SJCRH30 (cell line): Measurements from ENCODE around the gene CCDC70. TPM values are rescaled to one million over a fixed set of nuclear protein-coding genes. Genes with fewer than 3 reads are reported as not detected.
A peak's percentile ranks its signal among the peaks of the same experiment; 100 is the strongest.

Source experiments
- DNase-seq, 2 experiments: peaks; one replicate each; pipeline ENCODE4 v3.0.0-alpha.2; 2015 to 2020
- H3K27ac ChIP-seq: fragments of 250-450 bp; sonication (Bioruptor Pico); 2 replicates; pipeline ENCODE4 v1.5.1; 2020; ENCODE audit warnings: mild to moderate bottlenecking, moderate library complexity
- H3K27me3 ChIP-seq: fragments of 250-450 bp; sonication (Bioruptor Pico); 2 replicates; pipeline ENCODE4 v1.5.1; 2020; ENCODE audit warnings: mild to moderate bottlenecking, moderate library complexity
- H3K36me3 ChIP-seq: fragments of 250-450 bp; sonication (Bioruptor Pico); 2 replicates; pipeline ENCODE4 v1.5.1; 2020; ENCODE audit warnings: mild to moderate bottlenecking, moderate library complexity
- H3K4me1 ChIP-seq: fragments of 250-450 bp; sonication (Bioruptor Pico); 2 replicates; pipeline ENCODE4 v1.5.1; 2020; ENCODE audit warnings: mild to moderate bottlenecking, moderate library complexity
- H3K4me3 ChIP-seq: fragments of 250-450 bp; sonication (Bioruptor Pico); 2 replicates; pipeline ENCODE4 v1.5.1; 2020; ENCODE audit warnings: mild to moderate bottlenecking, moderate library complexity
- H3K9me3 ChIP-seq: fragments of 250-450 bp; sonication (Bioruptor Pico); replicated peaks from 2 replicates; pipeline ENCODE4 v1.5.1; 2020; ENCODE audit warnings: mild to moderate bottlenecking, moderate library complexity
- total RNA-seq: library from RNA; depleted of rRNA; stranded (reverse); fragments of >200 nt; shearing (Covaris generic); gene quantifications from 2 replicates; pipeline ENCODE4 v1.2.3, GENCODE V29; 2014

CCDC70 gene
- total RNA-seq, 1 experiment from 2014 or later, result not detected

DNA sequence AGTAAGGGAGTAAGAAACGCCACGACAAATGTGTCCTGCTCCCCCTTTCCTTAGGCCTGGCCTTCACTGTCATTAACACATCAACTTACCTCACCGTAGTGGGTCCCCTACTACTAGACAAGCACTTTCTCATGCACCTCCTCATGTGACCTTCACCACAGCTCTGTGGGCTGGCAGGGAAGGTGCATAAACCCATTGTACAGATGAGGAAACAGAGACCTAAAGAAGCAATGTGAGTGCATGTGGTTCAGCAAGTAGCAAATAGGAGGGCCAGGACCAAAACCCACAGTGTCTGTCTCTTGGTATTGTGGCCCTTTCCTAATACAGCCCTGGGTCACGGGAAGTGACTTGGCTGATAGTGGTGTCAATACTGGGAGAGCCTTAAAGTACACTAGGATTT is 5.3 kb downstream of the CCDC70 start:
- no peaks in the 10 kb centered on the region for H3K27me3 ChIP-seq
- H3K4me1 ChIP-seq, result no peaks in the 10 kb centered on the region
- DNase-seq, result no peak
- H3K4me3 ChIP-seq, result no peak overlapping the region
- no peaks in the 10 kb centered on the region for H3K36me3 ChIP-seq
- H3K9me3 ChIP-seq, result no peaks in the 10 kb centered on the region
- no peak overlapping the region for H3K27ac ChIP-seq

DNA sequence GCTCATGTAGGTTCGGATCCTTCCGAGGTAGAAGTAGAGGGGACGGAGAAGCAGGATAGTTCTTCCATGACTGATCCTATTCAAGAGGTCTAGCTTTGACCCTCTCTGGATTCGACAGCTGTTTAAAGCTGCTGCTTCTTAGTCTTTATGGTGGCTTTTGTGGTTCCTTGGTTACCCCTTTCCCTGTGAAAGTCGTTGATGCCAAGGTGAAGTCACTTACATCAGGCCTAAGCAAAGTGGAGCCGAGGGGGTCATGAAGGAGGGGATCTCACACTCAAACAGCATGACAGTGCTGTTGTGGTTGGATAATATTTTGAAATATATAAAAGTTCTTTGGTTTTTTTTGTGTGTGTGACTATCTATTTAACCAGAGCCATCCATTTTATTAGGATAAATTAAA is 8.1 kb downstream of the CCDC70 start:
- DNase-seq, result no peak
- H3K4me1 ChIP-seq, result no peaks in the 10 kb centered on the region
- no peak overlapping the region for H3K27ac ChIP-seq

DNA sequence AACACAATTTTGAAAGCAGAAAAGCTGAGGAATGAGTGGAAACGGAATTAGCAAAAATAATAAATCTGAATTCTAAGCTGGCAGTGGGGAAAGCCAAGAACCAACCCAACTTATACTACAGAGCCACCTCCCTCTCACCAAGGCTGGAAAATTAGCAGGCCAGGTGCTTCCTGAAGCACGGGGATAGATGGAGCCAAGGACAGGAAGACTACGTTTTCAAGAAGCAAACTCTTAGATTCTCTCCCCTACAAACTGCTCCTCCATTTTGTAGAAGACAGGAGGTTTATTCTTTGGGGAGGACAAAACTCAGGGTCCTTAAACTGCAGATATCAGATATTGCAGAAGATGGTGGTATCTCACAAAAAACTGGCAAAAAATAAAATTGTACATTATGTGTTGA is 8.8 kb downstream of the CCDC70 start:
- Histone ChIP-seq H3K36me3 (no peaks in the 10 kb centered on the region), H3K9me3 (no peaks in the 10 kb centered on the region), H3K4me1 (no peaks in the 10 kb centered on the region), H3K4me3 (no peak overlapping the region), H3K27me3 (no peaks in the 10 kb centered on the region), H3K27ac (no peak overlapping the region)
- no peak for DNase-seq

More for the DNA sequence above, 8.1 kb downstream of the CCDC70 start:
- no peaks in the 10 kb centered on the region for H3K27me3 ChIP-seq
- no peaks in the 10 kb centered on the region for H3K9me3 ChIP-seq
- H3K36me3 ChIP-seq, result no peaks in the 10 kb centered on the region
- H3K4me3 ChIP-seq, result no peak overlapping the region

- Histone ChIP-seq H3K27me3 (no peaks in the 10 kb centered on the region), H3K27ac (no peak overlapping the region), H3K9me3 (no peaks in the 10 kb centered on the region), H3K4me1 (no peaks in the 10 kb centered on the region), H3K4me3 (no peak overlapping the region), H3K36me3 (no peaks in the 10 kb centered on the region)
- no peak for DNase-seq
Measured at GRCh38 chr13:51873117-51873798, 11.5 kb downstream of the CCDC70 start.

DNA sequence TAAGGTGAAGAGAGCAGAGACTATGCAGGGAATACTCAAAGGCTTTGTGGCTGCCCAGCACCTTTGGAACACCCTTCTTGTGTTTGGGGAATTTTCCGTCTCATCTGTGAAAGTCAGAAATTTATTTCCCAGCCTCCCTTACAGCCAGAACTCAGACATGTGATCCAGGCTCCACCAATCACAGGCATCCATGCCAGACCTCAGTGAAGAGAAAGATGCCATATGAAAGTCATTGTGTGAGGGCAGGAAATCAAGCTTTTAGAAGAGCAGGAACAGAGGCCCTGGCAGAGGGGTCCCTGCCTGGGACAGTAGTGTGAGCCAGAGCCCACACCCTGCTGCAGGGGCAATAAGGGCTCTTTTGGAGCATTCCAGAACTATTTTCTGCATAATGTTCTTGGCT is 12.1 kb downstream of the CCDC70 start:
- H3K4me3 ChIP-seq, result no peak overlapping the region
- no peaks in the 10 kb centered on the region for H3K36me3 ChIP-seq
- no peaks in the 10 kb centered on the region for H3K4me1 ChIP-seq
- no peak for DNase-seq
- no peak overlapping the region for H3K27ac ChIP-seq
- no peaks in the 10 kb centered on the region for H3K9me3 ChIP-seq
- no peaks in the 10 kb centered on the region for H3K27me3 ChIP-seq

- no peak for DNase-seq
- Histone ChIP-seq H3K4me1 (no peaks in the 10 kb centered on the region), H3K36me3 (no peaks in the 10 kb centered on the region), H3K27me3 (no peaks in the 10 kb centered on the region), H3K27ac (no peak overlapping the region), H3K9me3 (no peaks in the 10 kb centered on the region), H3K4me3 (no peak overlapping the region)
Measured at GRCh38 chr13:51874651-51875050, 12.9 kb downstream of the CCDC70 start.

DNA sequence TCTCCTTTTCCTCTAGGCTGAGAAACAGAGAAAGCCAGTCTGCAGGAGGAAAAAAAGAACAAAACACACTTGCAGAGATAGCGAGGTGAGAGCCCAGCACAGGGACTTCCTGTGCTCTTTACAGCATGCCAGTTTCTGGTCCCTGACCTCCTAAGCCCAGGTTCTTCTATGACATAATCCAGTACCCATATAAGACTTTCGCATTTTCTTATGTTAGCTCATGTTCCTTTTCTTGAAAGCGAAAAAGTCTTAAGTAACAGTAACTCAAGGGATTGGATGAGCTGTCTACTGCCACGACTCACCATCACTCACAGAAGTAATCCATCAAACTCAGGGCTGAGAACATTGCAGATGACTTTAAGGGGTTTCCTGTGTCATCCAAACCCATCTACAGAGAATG is 17.4 kb downstream of the CCDC70 start:
- no peaks in the 10 kb centered on the region for H3K9me3 ChIP-seq
- no peak overlapping the region for H3K27ac ChIP-seq
- no peak overlapping the region for H3K4me3 ChIP-seq
- H3K4me1 ChIP-seq, result no peaks in the 10 kb centered on the region
- no peaks in the 10 kb centered on the region for H3K36me3 ChIP-seq
- no peak for DNase-seq
- H3K27me3 ChIP-seq, result no peaks in the 10 kb centered on the region

GRCh38 chr13:51881296-51881695 is 19.5 kb downstream of the CCDC70 start:
- Histone ChIP-seq H3K4me1 (no peaks in the 10 kb centered on the region), H3K27ac (no peak overlapping the region), H3K9me3 (no peaks in the 10 kb centered on the region), H3K36me3 (no peaks in the 10 kb centered on the region), H3K4me3 (no peak overlapping the region), H3K27me3 (no peaks in the 10 kb centered on the region)
- DNase-seq, result no peak

GRCh38 chr13:51882570-51883225 is 20.9 kb downstream of the CCDC70 start:
- no peak overlapping the region for H3K27ac ChIP-seq
- H3K36me3 ChIP-seq, result no peaks in the 10 kb centered on the region
- no peaks in the 10 kb centered on the region for H3K27me3 ChIP-seq
- H3K9me3 ChIP-seq, result no peaks in the 10 kb centered on the region
- no peaks in the 10 kb centered on the region for H3K4me1 ChIP-seq
- no peak for DNase-seq
- H3K4me3 ChIP-seq, result no peak overlapping the region

GRCh38 chr13:51883226-51883600 is 21.4 kb downstream of the CCDC70 start:
- Histone ChIP-seq H3K4me1 (no peaks in the 10 kb centered on the region), H3K27ac (no peak overlapping the region), H3K36me3 (no peaks in the 10 kb centered on the region), H3K9me3 (no peaks in the 10 kb centered on the region), H3K4me3 (no peak overlapping the region), H3K27me3 (no peaks in the 10 kb centered on the region)
- DNase-seq, result no peak

DNA sequence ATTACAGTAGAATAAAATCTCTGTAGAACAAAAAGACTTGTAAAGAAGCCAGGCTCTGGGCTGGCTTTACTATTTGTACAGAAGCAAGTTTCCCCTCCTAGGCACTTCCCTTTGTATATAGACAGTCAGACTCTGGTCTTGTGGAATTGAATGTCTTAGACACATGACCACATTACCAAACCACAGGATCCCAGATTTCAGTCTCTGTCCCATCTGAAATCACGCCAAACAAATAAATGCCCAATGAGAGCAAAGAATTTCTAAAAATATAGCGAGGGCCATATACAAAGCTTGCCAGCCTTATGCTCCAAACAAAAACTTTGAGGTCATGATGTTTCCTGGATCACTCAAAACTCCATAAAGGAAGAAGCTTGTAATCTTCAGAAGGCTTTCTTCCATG is 23.9 kb downstream of the CCDC70 start:
- no peak for DNase-seq
- no peak overlapping the region for H3K27ac ChIP-seq
- no peaks in the 10 kb centered on the region for H3K4me1 ChIP-seq

DNA sequence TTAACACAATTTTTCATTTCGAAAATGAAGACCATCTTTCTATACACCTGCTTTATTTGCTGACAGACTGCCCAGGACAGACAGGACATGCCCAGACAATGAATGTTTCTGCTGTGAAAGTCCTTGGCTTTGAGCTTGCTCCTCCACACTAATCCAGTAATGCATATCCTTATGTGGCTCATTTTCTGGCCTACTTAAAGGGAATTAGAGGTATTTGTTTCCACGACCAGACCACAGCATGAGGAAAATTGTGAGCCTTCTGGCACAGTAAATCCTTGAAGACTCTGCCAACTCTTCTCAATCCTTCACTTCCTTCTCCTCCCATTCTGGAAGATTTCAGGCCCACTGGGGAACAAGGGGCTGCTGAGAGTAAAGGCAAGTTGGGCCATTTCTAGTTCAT is 25.7 kb downstream of the CCDC70 start:
- H3K27ac ChIP-seq, result no peak overlapping the region
- no peaks in the 10 kb centered on the region for H3K27me3 ChIP-seq
- H3K4me3 ChIP-seq, result no peak overlapping the region
- H3K4me1 ChIP-seq, result no peaks in the 10 kb centered on the region
- H3K36me3 ChIP-seq, result no peaks in the 10 kb centered on the region
- H3K9me3 ChIP-seq, result no peaks in the 10 kb centered on the region
- DNase-seq, result no peak

More for the DNA sequence above, 23.9 kb downstream of the CCDC70 start:
- Histone ChIP-seq H3K4me3 (no peak overlapping the region), H3K36me3 (no peaks in the 10 kb centered on the region), H3K27me3 (no peaks in the 10 kb centered on the region), H3K9me3 (no peaks in the 10 kb centered on the region)

- Histone ChIP-seq H3K4me1 (no peaks in the 10 kb centered on the region), H3K27me3 (no peaks in the 10 kb centered on the region), H3K27ac (no peak overlapping the region), H3K9me3 (no peaks in the 10 kb centered on the region), H3K36me3 (no peaks in the 10 kb centered on the region), H3K4me3 (no peak overlapping the region)
- DNase-seq, result no peak
Measured at GRCh38 chr13:51892657-51893056, 30.9 kb downstream of the CCDC70 start.

GRCh38 chr13:51894239-51894638 is 32.5 kb downstream of the CCDC70 start:
- H3K36me3 ChIP-seq, result no peaks in the 10 kb centered on the region
- H3K4me3 ChIP-seq, result no peak overlapping the region
- H3K27ac ChIP-seq, result no peak overlapping the region
- no peaks in the 10 kb centered on the region for H3K4me1 ChIP-seq
- peak in 1 of 2 experiments; percentile 41 for DNase-seq
- peaks cover 6% of the 10 kb centered on the region; the same call in 1 of the 2 replicates for H3K27me3 ChIP-seq
- H3K9me3 ChIP-seq, result no peaks in the 10 kb centered on the region

- DNase-seq, result peak; percentile 35 to 60
- Histone ChIP-seq H3K27ac (no peak overlapping the region), H3K4me1 (no peaks in the 10 kb centered on the region), H3K4me3 (no peak overlapping the region), H3K36me3 (no peaks in the 10 kb centered on the region), H3K9me3 (no peaks in the 10 kb centered on the region), H3K27me3 (peaks cover 9% of the 10 kb centered on the region; the same call in 1 of the 2 replicates)
Measured at GRCh38 chr13:51895906-51896888, 34.4 kb downstream of the CCDC70 start.
